ENCODE data around the gene LRRC75B. TPM values are rescaled to one million over a fixed set of nuclear protein-coding genes. Genes with fewer than 3 reads are reported as not detected.

Gene LRRC75B
- total RNA-seq, 3 donors from 2014 or later = 7.5 to 15.7 (median 15.7) TPM

- H3K4me1 ChIP-seq (ENCODE audit: low read depth) = peaks cover 10% of the 10 kb centered on the region
These were observed 9.4 kb downstream of the LRRC75B start for GRCh38 chr22:24583221-24584165.

GRCh38 chr22:24582056-24582814 lies 10.6 kb downstream of the LRRC75B start:
- ATAC-seq (no peak), DNase-seq (no peak)
- TF ChIP-seq CTCF (IDR thresholded peaks at IDR 0.05) = no peak
- peaks cover 16% of the 10 kb centered on the region for H3K4me1 ChIP-seq (ENCODE audit: low read depth)
- no peak overlapping the region for H3K4me3 ChIP-seq
- no peaks in the 10 kb centered on the region for H3K9me3 ChIP-seq
- H3K36me3 ChIP-seq (ENCODE audit: low read depth) = no peaks in the 10 kb centered on the region
- intact Hi-C loops (cut with DNase I, micrococcal nuclease) = no loop called here

More at GRCh38 chr22:24583221-24584165, 9.4 kb downstream of the LRRC75B start:
- H3K36me3 ChIP-seq (ENCODE audit: low read depth) = no peaks in the 10 kb centered on the region
- no peak overlapping the region for H3K4me3 ChIP-seq
- no peaks in the 10 kb centered on the region for H3K9me3 ChIP-seq
- TF ChIP-seq CTCF (IDR thresholded peaks at IDR 0.05) = no peak
- ATAC-seq = peak; percentile 27
- DNase-seq = peak in 1 of 3 donors; percentile 43
- intact Hi-C loops (cut with DNase I, micrococcal nuclease) = no loop called here

- H3K36me3 ChIP-seq (ENCODE audit: low read depth) = no peaks in the 10 kb centered on the region
- no peak for TF ChIP-seq CTCF (IDR thresholded peaks at IDR 0.05)
- ATAC-seq (no peak), DNase-seq (no peak)
- intact Hi-C loops (cut with DNase I, micrococcal nuclease) = no loop called here
- H3K4me3 ChIP-seq = no peak overlapping the region
- no peaks in the 10 kb centered on the region for H3K9me3 ChIP-seq
- H3K4me1 ChIP-seq (ENCODE audit: low read depth) = peaks cover 16% of the 10 kb centered on the region
These were observed 12.6 kb downstream of the LRRC75B start for GRCh38 chr22:24580276-24580675.

- peaks cover 16% of the 10 kb centered on the region for H3K4me1 ChIP-seq (ENCODE audit: low read depth)
- no peak for TF ChIP-seq CTCF (IDR thresholded peaks at IDR 0.05)
These were observed 13.6 kb downstream of the LRRC75B start for GRCh38 chr22:24579258-24579601.

GRCh38 chr22:24578355-24579257 lies 14.3 kb downstream of the LRRC75B start:
- no peaks in the 10 kb centered on the region for H3K36me3 ChIP-seq (ENCODE audit: low read depth)
- H3K4me3 ChIP-seq = no peak overlapping the region
- peak; percentile 85 for ATAC-seq
- H3K9me3 ChIP-seq = no peaks in the 10 kb centered on the region
- peaks cover 16% of the 10 kb centered on the region for H3K4me1 ChIP-seq (ENCODE audit: low read depth)
- intact Hi-C loops (cut with DNase I, micrococcal nuclease) = no loop called here
- no peak for TF ChIP-seq CTCF (IDR thresholded peaks at IDR 0.05)
- DNase-seq = peak in 1 of 3 donors; percentile 71

More at GRCh38 chr22:24579258-24579601, 13.6 kb downstream of the LRRC75B start:
- no peak for DNase-seq
- no peak for ATAC-seq
- no peaks in the 10 kb centered on the region for H3K9me3 ChIP-seq
- intact Hi-C loops (cut with DNase I, micrococcal nuclease) = no loop called here
- no peak overlapping the region for H3K4me3 ChIP-seq
- H3K36me3 ChIP-seq (ENCODE audit: low read depth) = no peaks in the 10 kb centered on the region

Data from mucosa of descending colon (tissue), 3 donors.